Lower leg skin (tissue), 4 donors: ENCODE results near the gene CBL. TPM values are rescaled to one million over a fixed set of nuclear protein-coding genes. Genes with fewer than 3 reads are reported as not detected.

Experiments used
- DNase-seq, 2 donors: peaks; one replicate each; pipeline ENCODE4 v3.0.0-alpha.2; 2019; ENCODE audit warnings: low spot score in 2 of 2
- H3K4me3 ChIP-seq: fragments of 200-600 bp; sonication (generic); 2 replicates; pipeline ENCODE4 v1.5.1; 2017; ENCODE audit warnings: mild to moderate bottlenecking, low read depth; ENCODE audit not compliant: poor library complexity, severe bottlenecking
- POLR2A ChIP-seq, 2 donors: fragments of 450-650 bp; IDR thresholded peaks; one replicate each; pipeline ENCODE4 v1.6.1; 2016 to 2017; ENCODE audit warnings: antibody characterized with exemption in 2 of 2, mild to moderate bottlenecking in 1 of 2, moderate library complexity in 1 of 2
- WGBS, 2 donors: methylation state at CpG; one replicate each; pipeline ENCODE4 v1.1.5; 2018; 5-methylcytosine and 5-hydroxymethylcytosine counted together
- intact Hi-C: fragments of 100-400 bp; cut with DNase I; formaldehyde crosslinking; loops from one replicate; pipeline ENCODE4 v1.15.0; 2023; ENCODE audit warnings: low total_unique reads
- total RNA-seq, 4 donors: library from RNA; depleted of rRNA; stranded (reverse); fragments of >200 nt; gene quantifications; one replicate each; pipeline ENCODE4 v1.1.0, GENCODE V29; 2016
- TF ChIP-seq, protein P1 (sequence below), 3 donors: fragments of 450-650 bp; IDR thresholded peaks; one replicate each; pipeline ENCODE4 v1.5.1; 2016; ENCODE audit warnings: antibody characterized with exemption in 3 of 3, mild to moderate bottlenecking in 3 of 3, moderate library complexity in 2 of 3

CBL gene
- total RNA-seq, 4 donors from 2014 or later = 11.7 to 14.6 (median 14.0) TPM

DNA sequence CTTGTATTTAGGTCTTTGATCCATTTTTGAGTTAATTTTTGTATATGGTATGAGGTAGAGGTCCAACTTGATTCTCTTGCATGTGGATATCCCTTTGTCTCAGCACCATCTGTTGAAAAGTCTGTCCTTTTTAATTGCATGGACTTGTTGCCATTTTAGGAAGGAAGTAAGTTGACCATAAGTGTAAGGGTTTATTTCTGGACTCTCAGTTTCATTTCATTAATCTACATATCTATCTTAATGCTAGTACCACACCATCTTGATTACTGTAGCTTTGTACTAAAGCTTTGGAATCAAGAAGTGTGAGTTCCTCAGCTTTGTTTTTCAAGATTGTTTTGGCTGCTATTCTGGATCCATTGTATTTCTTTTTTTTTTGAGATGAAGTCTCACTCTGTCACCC is 31.4 kb downstream of the CBL start:
- no peak for DNase-seq
- TF ChIP-seq POLR2A (IDR thresholded peaks at IDR 0.05) = no peak
- TF ChIP-seq, protein P1, sequence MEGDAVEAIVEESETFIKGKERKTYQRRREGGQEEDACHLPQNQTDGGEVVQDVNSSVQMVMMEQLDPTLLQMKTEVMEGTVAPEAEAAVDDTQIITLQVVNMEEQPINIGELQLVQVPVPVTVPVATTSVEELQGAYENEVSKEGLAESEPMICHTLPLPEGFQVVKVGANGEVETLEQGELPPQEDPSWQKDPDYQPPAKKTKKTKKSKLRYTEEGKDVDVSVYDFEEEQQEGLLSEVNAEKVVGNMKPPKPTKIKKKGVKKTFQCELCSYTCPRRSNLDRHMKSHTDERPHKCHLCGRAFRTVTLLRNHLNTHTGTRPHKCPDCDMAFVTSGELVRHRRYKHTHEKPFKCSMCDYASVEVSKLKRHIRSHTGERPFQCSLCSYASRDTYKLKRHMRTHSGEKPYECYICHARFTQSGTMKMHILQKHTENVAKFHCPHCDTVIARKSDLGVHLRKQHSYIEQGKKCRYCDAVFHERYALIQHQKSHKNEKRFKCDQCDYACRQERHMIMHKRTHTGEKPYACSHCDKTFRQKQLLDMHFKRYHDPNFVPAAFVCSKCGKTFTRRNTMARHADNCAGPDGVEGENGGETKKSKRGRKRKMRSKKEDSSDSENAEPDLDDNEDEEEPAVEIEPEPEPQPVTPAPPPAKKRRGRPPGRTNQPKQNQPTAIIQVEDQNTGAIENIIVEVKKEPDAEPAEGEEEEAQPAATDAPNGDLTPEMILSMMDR (IDR thresholded peaks at IDR 0.05) = no peak
- intact Hi-C loops = no loop called here
- H3K4me3 ChIP-seq = no peak overlapping the region

DNA sequence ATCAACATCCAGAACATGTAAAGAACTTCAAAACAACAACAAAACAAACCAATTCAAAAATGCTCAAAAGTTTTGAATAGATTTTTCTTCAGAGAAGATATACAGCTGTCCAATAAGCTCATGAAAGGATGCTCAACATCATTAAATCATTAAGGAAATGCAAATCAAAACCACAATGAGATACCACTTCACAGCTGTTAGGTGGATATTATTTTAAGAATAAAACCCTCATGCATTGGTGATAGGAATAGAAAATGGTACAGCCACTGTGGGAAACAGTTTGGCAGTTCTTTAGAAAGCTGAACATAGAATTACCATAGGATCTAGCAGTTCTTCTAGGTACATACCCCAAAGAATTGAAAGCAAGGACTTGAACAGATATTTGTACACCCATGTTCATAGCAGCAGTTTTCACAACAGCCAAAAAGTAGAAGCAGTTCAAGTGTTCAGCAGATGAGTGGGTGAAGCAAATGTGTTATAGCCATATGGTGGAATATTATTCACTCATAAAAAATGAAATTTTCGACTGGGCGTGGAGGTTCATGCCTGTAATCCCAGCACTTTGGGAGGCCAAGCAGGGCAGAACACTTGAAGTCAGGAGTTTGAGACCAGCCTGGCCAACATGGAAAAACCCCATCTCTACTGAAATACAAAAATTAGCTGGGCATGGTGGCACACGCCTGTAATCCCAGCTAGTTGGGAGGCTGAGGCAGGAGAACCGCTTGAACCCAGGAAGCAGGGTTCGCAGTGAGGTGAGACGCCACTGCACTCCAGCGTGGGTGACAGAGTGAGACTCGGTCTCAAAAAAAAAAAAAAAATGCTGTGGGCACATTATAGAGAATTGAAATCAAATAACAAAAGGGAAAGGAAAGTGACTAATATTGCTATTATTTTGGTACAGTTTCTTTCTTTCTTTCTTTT is 42.9 kb downstream of the CBL start:
- no peak for DNase-seq
- intact Hi-C loops = no loop called here
- WGBS, 2 donors = 92 to 95% methylated on average over 8 of the region's 8 CpGs
- TF ChIP-seq, protein P1 (IDR thresholded peaks at IDR 0.05) = no peak
- no peak for TF ChIP-seq POLR2A (IDR thresholded peaks at IDR 0.05)
- no peak overlapping the region for H3K4me3 ChIP-seq

DNA sequence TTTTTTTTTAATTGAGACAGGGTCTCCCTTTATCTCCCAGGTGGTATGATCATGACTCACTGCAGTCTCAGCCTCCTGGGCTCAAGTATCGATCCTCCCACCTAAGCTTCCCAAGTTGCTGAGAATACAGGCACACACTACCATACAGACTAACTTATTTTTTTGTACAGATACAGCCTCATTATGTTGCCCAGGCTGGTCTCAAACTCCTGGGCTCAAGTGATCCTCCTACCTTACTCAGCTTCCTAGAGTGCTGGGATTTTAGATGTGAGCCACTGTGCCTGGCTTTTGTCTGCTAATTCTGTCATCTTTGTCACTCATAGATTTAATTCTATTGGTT is 43.5 kb downstream of the CBL start:
- TF ChIP-seq POLR2A (IDR thresholded peaks at IDR 0.05) = no peak
- TF ChIP-seq, protein P1 (IDR thresholded peaks at IDR 0.05) = no peak
- no peak for DNase-seq
- 85 to 92% methylated on average over 1 of the region's 1 CpG for WGBS, 2 donors
- intact Hi-C loops = no loop called here
- H3K4me3 ChIP-seq = no peak overlapping the region

DNA sequence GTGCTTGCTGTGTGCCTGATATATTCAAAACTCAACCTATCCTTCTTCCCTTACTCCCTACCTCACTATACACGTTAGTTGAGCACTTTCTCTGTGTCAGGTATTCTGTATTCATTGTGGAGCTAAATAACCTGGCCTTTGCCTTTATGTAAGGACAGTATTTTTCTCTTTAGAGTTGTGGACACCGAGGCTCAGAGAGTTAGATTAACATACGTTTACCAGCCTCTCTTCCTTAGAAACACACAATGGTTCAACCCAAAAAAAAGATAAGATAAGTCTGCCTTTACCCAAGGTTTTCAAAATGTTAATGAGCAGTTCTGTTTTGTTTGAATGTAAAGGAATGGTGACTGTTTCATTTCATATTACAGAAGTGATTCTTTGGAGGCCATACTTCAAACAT is 45.0 kb downstream of the CBL start:
- intact Hi-C loops = no loop called here
- TF ChIP-seq, protein P1 (IDR thresholded peaks at IDR 0.05) = no peak
- no peak for TF ChIP-seq POLR2A (IDR thresholded peaks at IDR 0.05)
- 86 to 90% methylated on average over 3 of the region's 3 CpGs for WGBS, 2 donors
- H3K4me3 ChIP-seq = no peak overlapping the region
- no peak for DNase-seq

DNA sequence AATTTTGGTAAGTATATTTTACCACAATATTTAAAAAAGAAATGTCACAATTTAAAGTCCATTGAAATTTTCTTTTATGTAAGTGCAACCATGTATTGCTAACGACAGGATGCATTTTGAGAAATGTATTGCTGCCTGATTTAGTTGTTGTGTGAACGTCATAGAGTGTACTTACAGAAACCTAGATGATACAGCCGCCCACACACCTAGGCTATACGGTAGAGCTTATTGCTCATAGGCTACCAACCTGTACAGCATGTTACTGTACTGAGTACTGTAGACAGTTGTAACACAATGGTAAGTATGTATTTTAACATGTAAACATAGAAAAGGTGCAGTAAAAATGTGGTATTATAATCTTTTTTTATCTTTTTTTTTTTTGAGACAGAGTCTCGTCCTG is 48.1 kb downstream of the CBL start:
- WGBS, 2 donors = 87 to 96% methylated on average over 5 of the region's 5 CpGs
- intact Hi-C loops = no loop called here
- H3K4me3 ChIP-seq = no peak overlapping the region
- no peak for TF ChIP-seq POLR2A (IDR thresholded peaks at IDR 0.05)
- TF ChIP-seq, protein P1 (IDR thresholded peaks at IDR 0.05) = no peak
- DNase-seq = no peak

DNA sequence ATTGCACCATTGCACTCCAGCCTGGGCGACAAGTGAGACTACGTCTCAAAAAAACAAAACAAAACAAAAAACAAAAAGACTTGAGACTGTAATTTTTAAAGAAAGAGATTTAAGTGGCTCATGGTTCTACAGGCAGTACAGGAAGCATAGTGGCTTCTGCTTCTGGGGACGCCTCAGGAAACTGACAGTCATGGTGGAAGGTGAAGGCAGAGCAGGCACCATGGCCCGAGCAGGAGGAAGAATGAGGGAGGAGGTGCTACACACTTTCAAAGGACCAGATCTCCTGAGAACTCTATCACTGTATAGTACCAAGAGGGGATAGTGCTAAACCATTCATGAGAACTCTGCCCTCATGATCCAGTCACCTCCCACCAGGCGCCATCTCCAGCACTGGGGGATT is 52.0 kb downstream of the CBL start:
- no peak for TF ChIP-seq POLR2A (IDR thresholded peaks at IDR 0.05)
- TF ChIP-seq, protein P1 (IDR thresholded peaks at IDR 0.05) = no peak
- DNase-seq = no peak
- intact Hi-C loops = no loop called here
- WGBS, 2 donors = 84 to 89% methylated on average over 5 of the region's 5 CpGs
- no peak overlapping the region for H3K4me3 ChIP-seq
